HepG2 (cell line): ENCODE data around the gene ADAMTS14. TPM values are rescaled to one million over a fixed set of nuclear protein-coding genes. Genes with fewer than 3 reads are reported as not detected.

Experiments
- ATAC-seq: fragments of 200-7000 bp; cut with Tn5 transposase; 3 replicates; pipeline ENCODE4 v1.9.1; 2020; ENCODE audit warnings: mild to moderate bottlenecking, moderate library complexity
- BruUV-seq: library from RNA; stranded (reverse); fragments of 400-500 nt; replicated peaks from 2 replicates; lab custom pipeline; 2021; lab: Mats Ljungman, UMichigan
- CTCF ChIA-PET: fragments of 300-600 bp; formaldehyde crosslinking; extraction: SDS; loops from one replicate; lab custom pipeline; 2021; ENCODE audit warnings: low total read pairs, inconsistent platforms, low intra/inter-chr PET ratio; lab: Yijun Ruan, JAX
- POLR2A ChIA-PET: fragments of 350-600 bp; sonication (Branson Sonifier 250); formaldehyde crosslinking; loops from one replicate; lab custom pipeline; 2020; ENCODE audit warnings: antibody characterized with exemption, inconsistent platforms; lab: Yijun Ruan, JAX
- DNase-seq: peaks from one replicate; pipeline ENCODE4 v3.0.0-alpha.2; 2015; ENCODE audit warnings: low spot score
- FAIRE-seq: peaks from 3 replicates; lab custom pipeline; 2011; peaks lifted over from hg19 to GRCh38; lab: Jason Lieb, UNC
- H2AFZ ChIP-seq: one replicate; pipeline ENCODE4 v1.6.1; 2011; ENCODE audit warnings: low read length, inconsistent platforms
- H3K27ac ChIP-seq: fragments of 300-600 bp; 3 replicates; pipeline ENCODE4 v1.8.0; 2011; ENCODE audit warnings: mixed run types, mild to moderate bottlenecking, mixed read lengths, low read length, inconsistent platforms; ENCODE audit not compliant: insufficient read depth; ENCODE audit errors: extremely low read length
- H3K27me3 ChIP-seq, 2 experiments: fragments of 200-600 bp in 1 of 2; 2 replicates in 1 of 2; 3 replicates in 1 of 2; pipeline versions ENCODE4 v1.6.0 to v1.8.0; 2011; ENCODE audit warnings: low read length in 2 of 2, mild to moderate bottlenecking in 2 of 2, moderate library complexity in 2 of 2, inconsistent platforms in 1 of 2; ENCODE audit not compliant: insufficient read depth in 2 of 2, control insufficient read depth in 1 of 2
- H3K36me3 ChIP-seq, 2 experiments: fragments of 200-600 bp in 1 of 2; replicated peaks in 1 of 2; 2 replicates in 1 of 2; 3 replicates in 1 of 2; pipeline versions ENCODE4 v1.5.1 to v1.8.0; 2011; ENCODE audit warnings: low read length in 2 of 2, inconsistent platforms in 1 of 2; ENCODE audit not compliant: insufficient read depth in 2 of 2, control insufficient read depth in 1 of 2
- H3K4me1 ChIP-seq: 2 replicates; pipeline ENCODE4 v1.5.1; 2012; ENCODE audit warnings: low read length, inconsistent platforms; ENCODE audit not compliant: insufficient read depth
- H3K4me2 ChIP-seq: 2 replicates; pipeline ENCODE4 v1.6.0; 2011; ENCODE audit warnings: low read depth, low read length, inconsistent platforms
- H3K4me3 ChIP-seq, 3 experiments: fragments of 200-600 bp in 1 of 3; sonication (generic), shearing (Covaris generic) in 1 of 3; replicated peaks in 1 of 3; 2 replicates each; pipeline ENCODE4 v1.5.1; 2011 to 2016; ENCODE audit warnings: low read length in 3 of 3, inconsistent platforms in 2 of 3, low read depth in 2 of 3, mild to moderate bottlenecking in 2 of 3, control low read depth in 1 of 3, mixed read lengths in 1 of 3; ENCODE audit not compliant: insufficient read depth in 1 of 3
- H3K79me2 ChIP-seq: one replicate; pipeline ENCODE4 v1.6.1; 2011; ENCODE audit warnings: low read length, inconsistent platforms; ENCODE audit not compliant: insufficient read depth
- H3K9ac ChIP-seq: 2 replicates; pipeline ENCODE4 v1.6.0; 2011; ENCODE audit warnings: mild to moderate bottlenecking, low read depth, low read length, inconsistent platforms; ENCODE audit not compliant: insufficient read depth
- H3K9me3 ChIP-seq: 2 replicates; pipeline ENCODE4 v1.5.1; 2012; ENCODE audit warnings: mild to moderate bottlenecking, low read length
- H4K20me1 ChIP-seq: 2 replicates; pipeline ENCODE4 v1.6.0; 2011; ENCODE audit warnings: inconsistent platforms, mild to moderate bottlenecking, low read length, moderate library complexity; ENCODE audit not compliant: insufficient read depth
- CENPX ChIP-seq: sonication (generic); formaldehyde crosslinking; IDR thresholded peaks from 2 replicates; pipeline ENCODE4 v1.9.0; 2021; ENCODE audit warnings: mild to moderate bottlenecking, missing genetic modification reagents, moderate library complexity
- MEF2D ChIP-seq: sonication (generic); formaldehyde crosslinking; IDR thresholded peaks from 2 replicates; pipeline ENCODE4 v1.5.1; 2020; ENCODE audit warnings: mild to moderate bottlenecking, missing genetic modification reagents
- SP4 ChIP-seq: sonication (generic); formaldehyde crosslinking; IDR thresholded peaks from 2 replicates; pipeline ENCODE4 v1.8.1; 2023; ENCODE audit warnings: mild to moderate bottlenecking, missing genetic modification reagents
- TEAD2 ChIP-seq: sonication (generic); formaldehyde crosslinking; IDR thresholded peaks from 2 replicates; pipeline ENCODE4 v1.9.0; 2021; ENCODE audit warnings: missing genetic modification reagents
- ZBTB38 ChIP-seq: sonication (generic); formaldehyde crosslinking; IDR thresholded peaks from 2 replicates; pipeline ENCODE4 v1.5.1; 2020; ENCODE audit warnings: mild to moderate bottlenecking, missing genetic modification reagents
- ZFP36L2 ChIP-seq: sonication (generic); formaldehyde crosslinking; IDR thresholded peaks from 2 replicates; pipeline ENCODE4 v1.4.0; 2020; ENCODE audit warnings: missing genetic modification reagents
- ZNF451 ChIP-seq: sonication (generic); formaldehyde crosslinking; IDR thresholded peaks from 2 replicates; pipeline ENCODE4 v1.5.0; 2020; ENCODE audit warnings: mild to moderate bottlenecking, missing genetic modification reagents
- ZNF563 ChIP-seq: sonication (generic); formaldehyde crosslinking; IDR thresholded peaks from 2 replicates; pipeline ENCODE4 v1.8.0; 2022; ENCODE audit warnings: mild to moderate bottlenecking, moderate library complexity, missing genetic modification reagents
- ZNF570 ChIP-seq: sonication (generic); formaldehyde crosslinking; IDR thresholded peaks from 2 replicates; pipeline ENCODE4 v1.4.0; 2020; ENCODE audit warnings: mild to moderate bottlenecking, missing genetic modification reagents, borderline replicate concordance
- ZNF737 ChIP-seq: sonication (generic); formaldehyde crosslinking; IDR thresholded peaks from 2 replicates; pipeline ENCODE4 v1.5.0; 2020; ENCODE audit warnings: missing genetic modification reagents, mild to moderate bottlenecking, borderline replicate concordance
- WGBS: methylation state at CpG from one replicate; pipeline ENCODE4 v1.1.6; 2017; ENCODE audit warnings: low lambda C conversion rate; 5-methylcytosine and 5-hydroxymethylcytosine counted together
- in situ Hi-C: cut with HindIII; loops from 2 replicates; pipeline ENCODE4 v1.10.0; 2017; ENCODE audit warnings: low pct_unique_long_range_greater_than_20kb; ENCODE audit not compliant: extremely low pct_ligation_motif_present
- intact Hi-C: fragments of 100-400 bp; cut with micrococcal nuclease; formaldehyde crosslinking; loops from one replicate; pipeline ENCODE4 v1.10.0; 2022; ENCODE audit not compliant: unreplicated experiment
- polyA plus RNA-seq, 8 experiments: library from polyadenylated mRNA; depleted of rRNA in 3 of 8; stranded (reverse) in 7 of 8; unstranded in 1 of 8; fragments of >200 nt; fragmentation: Illumina TruSeq in 4 of 8; extraction: Trizol in 4 of 8; gene quantifications; 2 replicates each; pipeline versions ENCODE4 v1.2.1 to v1.2.3, GENCODE V29; 2011 to 2016; ENCODE audit warnings: low read depth in 4 of 8, missing spikeins in 1 of 8, mixed read lengths in 1 of 8; ENCODE audit not compliant: insufficient read depth in 1 of 8
- total RNA-seq, 5 experiments: library from RNA; depleted of rRNA; stranded (reverse); fragments of >200 nt; fragmentation: Illumina TruSeq; extraction: Trizol; gene quantifications; 2 replicates each; pipeline ENCODE4 v1.2.3, GENCODE V29; 2016; ENCODE audit warnings: low read depth in 1 of 5
- TF ChIP-seq, protein P1 (sequence below): sonication (generic); formaldehyde crosslinking; IDR thresholded peaks from 2 replicates; pipeline ENCODE4 v1.5.1; 2020; ENCODE audit warnings: mild to moderate bottlenecking, missing genetic modification reagents, moderate library complexity
- TF ChIP-seq, protein P2 (sequence below): sonication (generic); formaldehyde crosslinking; IDR thresholded peaks from 2 replicates; pipeline ENCODE4 v1.5.0; 2020; ENCODE audit warnings: missing genetic modification reagents
- TF ChIP-seq, protein P3 (sequence below): sonication (generic); formaldehyde crosslinking; IDR thresholded peaks from 2 replicates; pipeline ENCODE4 v1.5.0; 2020; ENCODE audit warnings: mild to moderate bottlenecking, missing genetic modification reagents
- TF ChIP-seq, protein P4 (sequence below): sonication (generic); formaldehyde crosslinking; IDR thresholded peaks from 2 replicates; pipeline ENCODE4 v1.8.0; 2022; ENCODE audit warnings: low read depth, missing genetic modification reagents

The ADAMTS14 gene
- total and polyA plus RNA-seq, 2 of the 13 experiments (the other 11 are each of a cell fraction or from before 2014, with no cell fraction given) = 0.04 to 0.07 TPM

DNA sequence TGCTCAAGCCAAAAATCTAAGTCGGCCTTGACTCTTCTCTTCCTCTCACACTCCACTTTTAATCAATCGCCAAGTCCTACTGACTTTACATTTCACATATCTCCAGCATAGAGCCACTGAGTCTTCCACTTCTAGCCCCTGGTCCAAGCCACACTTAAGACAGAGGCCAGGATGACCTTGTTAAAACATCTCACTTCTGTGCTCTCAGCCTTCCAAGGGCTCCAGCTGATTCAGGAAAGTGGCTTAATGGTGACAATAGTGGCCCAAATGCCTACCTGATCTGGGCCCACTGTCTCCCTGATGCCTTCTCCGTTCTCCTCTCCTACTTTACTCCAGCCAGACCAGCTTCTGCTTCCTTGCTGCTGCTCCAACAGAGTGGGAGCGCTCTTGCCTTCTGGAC, 108.5 kb downstream of the ADAMTS14 start:
- TF ChIP-seq ZBTB38 (CRISPR knock-in tag) (no peak), CENPX (no peak), ZFP36L2 (CRISPR knock-in tag) (no peak), ZNF570 (CRISPR knock-in tag) (no peak), SP4 (CRISPR knock-in tag) (no peak), ZNF451 (CRISPR knock-in tag) (no peak), ZNF737 (CRISPR knock-in tag) (no peak), MEF2D (CRISPR knock-in tag) (no peak), ZNF563 (CRISPR knock-in tag) (no peak), TEAD2 (no peak)
- TF ChIP-seq, protein P1, sequence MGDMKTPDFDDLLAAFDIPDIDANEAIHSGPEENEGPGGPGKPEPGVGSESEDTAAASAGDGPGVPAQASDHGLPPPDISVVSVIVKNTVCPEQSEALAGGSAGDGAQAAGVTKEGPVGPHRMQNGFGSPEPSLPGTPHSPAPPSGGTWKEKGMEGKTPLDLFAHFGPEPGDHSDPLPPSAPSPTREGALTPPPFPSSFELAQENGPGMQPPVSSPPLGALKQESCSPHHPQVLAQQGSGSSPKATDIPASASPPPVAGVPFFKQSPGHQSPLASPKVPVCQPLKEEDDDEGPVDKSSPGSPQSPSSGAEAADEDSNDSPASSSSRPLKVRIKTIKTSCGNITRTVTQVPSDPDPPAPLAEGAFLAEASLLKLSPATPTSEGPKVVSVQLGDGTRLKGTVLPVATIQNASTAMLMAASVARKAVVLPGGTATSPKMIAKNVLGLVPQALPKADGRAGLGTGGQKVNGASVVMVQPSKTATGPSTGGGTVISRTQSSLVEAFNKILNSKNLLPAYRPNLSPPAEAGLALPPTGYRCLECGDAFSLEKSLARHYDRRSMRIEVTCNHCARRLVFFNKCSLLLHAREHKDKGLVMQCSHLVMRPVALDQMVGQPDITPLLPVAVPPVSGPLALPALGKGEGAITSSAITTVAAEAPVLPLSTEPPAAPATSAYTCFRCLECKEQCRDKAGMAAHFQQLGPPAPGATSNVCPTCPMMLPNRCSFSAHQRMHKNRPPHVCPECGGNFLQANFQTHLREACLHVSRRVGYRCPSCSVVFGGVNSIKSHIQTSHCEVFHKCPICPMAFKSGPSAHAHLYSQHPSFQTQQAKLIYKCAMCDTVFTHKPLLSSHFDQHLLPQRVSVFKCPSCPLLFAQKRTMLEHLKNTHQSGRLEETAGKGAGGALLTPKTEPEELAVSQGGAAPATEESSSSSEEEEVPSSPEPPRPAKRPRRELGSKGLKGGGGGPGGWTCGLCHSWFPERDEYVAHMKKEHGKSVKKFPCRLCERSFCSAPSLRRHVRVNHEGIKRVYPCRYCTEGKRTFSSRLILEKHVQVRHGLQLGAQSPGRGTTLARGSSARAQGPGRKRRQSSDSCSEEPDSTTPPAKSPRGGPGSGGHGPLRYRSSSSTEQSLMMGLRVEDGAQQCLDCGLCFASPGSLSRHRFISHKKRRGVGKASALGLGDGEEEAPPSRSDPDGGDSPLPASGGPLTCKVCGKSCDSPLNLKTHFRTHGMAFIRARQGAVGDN (CRISPR knock-in tag) = no peak
- TF ChIP-seq, protein P2, sequence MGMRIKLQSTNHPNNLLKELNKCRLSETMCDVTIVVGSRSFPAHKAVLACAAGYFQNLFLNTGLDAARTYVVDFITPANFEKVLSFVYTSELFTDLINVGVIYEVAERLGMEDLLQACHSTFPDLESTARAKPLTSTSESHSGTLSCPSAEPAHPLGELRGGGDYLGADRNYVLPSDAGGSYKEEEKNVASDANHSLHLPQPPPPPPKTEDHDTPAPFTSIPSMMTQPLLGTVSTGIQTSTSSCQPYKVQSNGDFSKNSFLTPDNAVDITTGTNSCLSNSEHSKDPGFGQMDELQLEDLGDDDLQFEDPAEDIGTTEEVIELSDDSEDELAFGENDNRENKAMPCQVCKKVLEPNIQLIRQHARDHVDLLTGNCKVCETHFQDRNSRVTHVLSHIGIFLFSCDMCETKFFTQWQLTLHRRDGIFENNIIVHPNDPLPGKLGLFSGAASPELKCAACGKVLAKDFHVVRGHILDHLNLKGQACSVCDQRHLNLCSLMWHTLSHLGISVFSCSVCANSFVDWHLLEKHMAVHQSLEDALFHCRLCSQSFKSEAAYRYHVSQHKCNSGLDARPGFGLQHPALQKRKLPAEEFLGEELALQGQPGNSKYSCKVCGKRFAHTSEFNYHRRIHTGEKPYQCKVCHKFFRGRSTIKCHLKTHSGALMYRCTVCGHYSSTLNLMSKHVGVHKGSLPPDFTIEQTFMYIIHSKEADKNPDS = no peak
- TF ChIP-seq, protein P3, sequence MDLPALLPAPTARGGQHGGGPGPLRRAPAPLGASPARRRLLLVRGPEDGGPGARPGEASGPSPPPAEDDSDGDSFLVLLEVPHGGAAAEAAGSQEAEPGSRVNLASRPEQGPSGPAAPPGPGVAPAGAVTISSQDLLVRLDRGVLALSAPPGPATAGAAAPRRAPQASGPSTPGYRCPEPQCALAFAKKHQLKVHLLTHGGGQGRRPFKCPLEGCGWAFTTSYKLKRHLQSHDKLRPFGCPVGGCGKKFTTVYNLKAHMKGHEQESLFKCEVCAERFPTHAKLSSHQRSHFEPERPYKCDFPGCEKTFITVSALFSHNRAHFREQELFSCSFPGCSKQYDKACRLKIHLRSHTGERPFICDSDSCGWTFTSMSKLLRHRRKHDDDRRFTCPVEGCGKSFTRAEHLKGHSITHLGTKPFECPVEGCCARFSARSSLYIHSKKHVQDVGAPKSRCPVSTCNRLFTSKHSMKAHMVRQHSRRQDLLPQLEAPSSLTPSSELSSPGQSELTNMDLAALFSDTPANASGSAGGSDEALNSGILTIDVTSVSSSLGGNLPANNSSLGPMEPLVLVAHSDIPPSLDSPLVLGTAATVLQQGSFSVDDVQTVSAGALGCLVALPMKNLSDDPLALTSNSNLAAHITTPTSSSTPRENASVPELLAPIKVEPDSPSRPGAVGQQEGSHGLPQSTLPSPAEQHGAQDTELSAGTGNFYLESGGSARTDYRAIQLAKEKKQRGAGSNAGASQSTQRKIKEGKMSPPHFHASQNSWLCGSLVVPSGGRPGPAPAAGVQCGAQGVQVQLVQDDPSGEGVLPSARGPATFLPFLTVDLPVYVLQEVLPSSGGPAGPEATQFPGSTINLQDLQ (CRISPR knock-in tag) = no peak
- TF ChIP-seq, protein P4, sequence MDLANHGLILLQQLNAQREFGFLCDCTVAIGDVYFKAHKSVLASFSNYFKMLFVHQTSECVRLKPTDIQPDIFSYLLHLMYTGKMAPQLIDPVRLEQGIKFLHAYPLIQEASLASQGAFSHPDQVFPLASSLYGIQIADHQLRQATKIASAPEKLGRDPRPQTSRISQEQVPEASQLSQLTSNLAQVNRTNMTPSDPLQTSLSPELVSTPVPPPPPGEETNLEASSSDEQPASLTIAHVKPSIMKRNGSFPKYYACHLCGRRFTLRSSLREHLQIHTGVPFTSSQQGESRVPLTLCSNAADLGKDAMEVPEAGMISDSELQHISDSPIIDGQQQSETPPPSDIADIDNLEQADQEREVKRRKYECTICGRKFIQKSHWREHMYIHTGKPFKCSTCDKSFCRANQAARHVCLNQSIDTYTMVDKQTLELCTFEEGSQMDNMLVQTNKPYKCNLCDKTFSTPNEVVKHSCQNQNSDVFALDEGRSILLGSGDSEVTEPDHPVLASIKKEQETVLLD (CRISPR knock-in tag) = no peak
- intact Hi-C loops (no loop called here), in situ Hi-C loops (no loop called here)
- H3K4me1 ChIP-seq = no peaks in the 10 kb centered on the region
- no peak overlapping the region for H3K4me2 ChIP-seq
- WGBS = 36% methylated on average over 4 of the region's 4 CpGs
- no peaks in the 10 kb centered on the region for H3K9me3 ChIP-seq
- ChIA-PET CTCF (no interaction called here), POLR2A (no interaction called here)
- H3K27me3 ChIP-seq = peaks cover 11 to 51% of the 10 kb centered on the region in 2 experiments; a peak in 3 of 5 replicates
- no peaks in the 10 kb centered on the region for H3K79me2 ChIP-seq
- BruUV-seq = no TSS peak
- H2AFZ ChIP-seq = no peak overlapping the region
- no peaks in the 10 kb centered on the region for H4K20me1 ChIP-seq
- FAIRE-seq = no peak
- no peak overlapping the region for H3K27ac ChIP-seq
- DNase-seq = no peak
- H3K36me3 ChIP-seq = no peaks in the 10 kb centered on the region
- no peak for ATAC-seq
- H3K9ac ChIP-seq = no peak overlapping the region
- no peak overlapping the region for H3K4me3 ChIP-seq
